Putamen (tissue), 1 donor: ENCODE data around the gene PON2.
"Not testable (repeated sequence)": the region's sequence is repeated elsewhere in the genome, so short reads cannot be mapped to it uniquely, and the experiment has no call there.

Experiments
- DNase-seq: peaks from one replicate; pipeline ENCODE4 v3.0.0-alpha.2; 2016; ENCODE audit warnings: low spot score

PON2 gene

DNA sequence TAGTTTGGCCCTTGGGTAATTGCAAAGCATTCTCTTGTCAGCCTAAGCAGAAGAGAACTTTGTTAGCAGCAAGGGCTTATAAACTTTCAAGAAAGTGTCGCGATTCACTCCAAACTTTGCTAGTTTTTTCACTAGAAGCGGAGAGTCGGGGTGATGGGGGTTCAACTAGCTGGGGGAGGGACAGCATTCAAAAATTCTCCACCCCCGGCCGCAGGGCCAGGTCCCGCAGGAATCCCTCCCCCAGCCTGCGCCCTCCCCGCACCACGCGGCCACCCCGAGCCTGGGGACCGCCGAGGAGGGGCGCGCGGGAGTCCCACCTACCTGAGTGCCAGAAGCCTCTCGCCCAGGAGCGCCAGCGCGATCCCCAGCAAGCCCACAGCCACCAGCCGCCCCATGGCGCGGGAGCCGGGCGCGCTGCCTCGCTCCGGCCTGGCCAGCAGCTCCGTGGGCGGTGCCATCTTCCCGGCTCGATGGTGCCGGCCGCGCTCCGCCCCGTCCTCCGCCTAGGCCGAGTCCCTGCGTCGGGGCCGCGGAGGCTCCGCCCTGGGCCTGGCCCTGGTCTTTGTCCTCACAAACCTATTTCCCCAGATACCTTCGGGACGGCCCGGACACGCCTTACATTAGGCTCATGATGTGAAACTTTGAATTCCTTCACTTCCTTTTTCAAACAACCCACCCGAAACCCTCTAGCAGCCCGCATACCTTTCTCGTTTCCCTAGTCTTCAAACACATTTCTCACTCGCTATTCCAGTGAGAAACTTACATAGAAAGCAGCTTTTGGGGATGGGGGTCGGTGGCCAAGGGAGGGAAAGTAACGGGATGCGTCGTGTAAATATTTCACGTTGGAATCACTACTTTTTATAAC lies at the start of gene PON2:
Gene PON2, minus strand, starts transcription at position 472 of the 865 bp plus-strand sequence. Its CDS starts 77 bp downstream, at position 395.
- DNase-seq = peak; percentile 70

DNA sequence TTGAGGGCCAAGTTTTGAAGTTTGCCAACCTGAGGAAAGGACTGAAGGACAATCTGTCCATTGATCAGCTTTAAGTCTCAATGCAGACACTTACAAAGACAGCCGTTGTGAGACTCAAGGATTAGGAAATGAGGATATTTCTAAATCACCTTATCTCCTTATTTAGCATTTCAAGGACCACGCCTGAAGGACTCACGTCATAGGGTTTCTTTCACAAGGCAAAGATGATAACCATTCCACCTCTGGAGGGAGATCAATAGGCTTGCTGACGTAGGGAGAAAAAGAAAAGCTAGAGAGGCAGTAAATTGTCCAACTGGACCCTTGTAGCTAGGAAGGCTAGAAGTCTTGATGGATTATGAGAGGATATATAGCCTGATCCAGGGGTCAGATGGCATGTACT lies 47.6 kb upstream of the PON2 start:
- no peak for DNase-seq

- no peak for DNase-seq
These were observed 46.7 kb upstream of the PON2 start for GRCh38 chr7:95481271-95482165.

GRCh38 chr7:95479992-95480624 lies 45.3 kb upstream of the PON2 start:
- DNase-seq = no peak

- peak; percentile 64 for DNase-seq
These were observed 43.6 kb upstream of the PON2 start for GRCh38 chr7:95478272-95479037.

- peak; percentile 78 for DNase-seq
These were observed 42.2 kb upstream of the PON2 start for GRCh38 chr7:95476904-95477594.

DNA sequence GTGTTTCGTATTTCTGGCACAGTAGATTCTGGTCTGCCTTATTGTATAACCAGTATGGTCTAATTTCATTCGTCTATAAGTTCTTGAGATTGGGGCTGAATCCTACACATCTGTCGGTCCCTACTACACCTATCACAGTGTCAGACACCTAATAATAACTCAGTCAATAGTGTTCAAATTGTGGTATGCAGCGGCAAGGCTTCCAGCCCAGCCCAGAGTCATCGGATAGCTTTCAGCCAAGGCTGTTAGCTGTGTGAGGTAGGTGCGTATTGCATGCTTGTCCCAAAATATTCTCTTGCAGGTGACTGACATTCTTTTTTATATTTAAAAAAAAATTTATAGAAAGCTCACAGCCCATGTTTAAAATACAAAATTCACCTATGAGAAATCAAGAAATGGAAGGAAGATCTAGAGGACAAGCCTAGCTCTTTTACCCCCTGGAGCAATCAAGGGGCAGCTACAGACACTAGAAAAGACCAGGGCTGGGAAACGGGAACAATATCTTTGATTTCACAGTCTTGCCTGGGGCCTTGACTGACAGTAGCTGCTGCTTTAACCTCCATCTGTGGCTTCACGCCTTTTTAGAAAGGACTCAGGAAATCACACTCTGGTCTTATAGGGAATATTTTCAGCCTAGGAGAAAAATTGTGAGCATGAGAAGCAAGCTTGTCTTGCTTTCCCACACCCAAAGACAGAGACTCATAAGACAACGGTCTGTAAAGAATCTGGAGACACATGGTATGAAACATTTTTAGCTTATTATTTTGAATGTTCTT lies 41.4 kb upstream of the PON2 start:
- DNase-seq = no peak

DNA sequence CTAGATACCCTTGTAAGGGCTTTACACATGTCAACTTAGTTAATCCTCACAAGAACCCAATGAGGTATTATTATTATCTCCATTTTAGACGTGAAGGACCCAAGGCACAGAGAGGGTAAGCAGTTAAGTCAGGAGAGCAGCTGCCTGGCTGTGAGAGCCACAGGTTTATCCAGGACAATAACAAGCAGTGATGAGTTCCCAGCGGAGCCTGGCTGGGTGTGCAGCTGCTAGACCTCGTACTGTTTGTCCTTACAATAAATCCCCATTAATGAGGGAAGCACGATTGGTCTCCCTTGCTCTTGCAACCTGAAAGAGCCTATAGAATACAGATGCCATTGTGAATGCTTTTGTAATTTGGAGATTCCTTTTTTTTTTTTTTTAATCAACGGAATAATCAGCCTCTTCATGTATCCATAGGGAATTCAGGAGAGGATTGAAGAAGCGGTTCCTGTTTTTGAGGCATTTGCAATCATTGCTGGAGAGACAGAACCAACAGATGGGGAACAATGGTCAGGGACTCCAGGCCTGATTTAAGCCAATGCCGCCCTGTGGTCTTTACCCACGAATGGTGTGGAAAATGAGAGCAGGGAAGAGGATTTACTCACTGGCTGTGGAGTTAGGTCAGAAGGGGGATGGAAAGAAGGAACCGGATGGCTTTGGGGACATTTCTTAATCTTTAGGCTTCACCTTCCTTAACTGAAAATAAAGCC lies 38.6 kb upstream of the PON2 start:
- DNase-seq = no peak

- DNase-seq = no peak
These were observed 37.8 kb upstream of the PON2 start for GRCh38 chr7:95472581-95473161.

DNA sequence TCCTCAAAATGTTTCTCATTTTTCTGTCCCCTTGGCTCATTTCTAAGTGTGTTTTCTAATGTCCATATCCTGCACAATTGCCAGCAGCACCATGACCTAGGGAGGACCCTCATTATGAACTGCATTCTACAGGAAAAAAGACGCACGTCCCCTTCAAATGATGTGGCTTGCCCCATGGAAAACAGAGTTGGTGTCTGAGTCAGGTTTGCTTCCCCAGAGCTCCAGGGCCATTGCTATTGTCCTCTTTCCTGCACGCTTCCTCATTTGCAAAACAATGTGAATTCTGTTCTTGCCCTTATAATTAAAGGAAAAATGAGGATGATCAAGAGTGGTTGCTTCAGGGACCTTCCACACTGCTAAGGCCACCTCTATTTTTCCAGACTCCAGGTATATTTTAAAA lies 36.2 kb upstream of the PON2 start:
- DNase-seq = no peak

GRCh38 chr7:95470452-95470851 lies 35.6 kb upstream of the PON2 start:
- no peak for DNase-seq

GRCh38 chr7:95469848-95470247 lies 35.0 kb upstream of the PON2 start:
- no peak for DNase-seq

- no peak for DNase-seq
These were observed 34.4 kb upstream of the PON2 start for GRCh38 chr7:95469187-95469586.

- DNase-seq = no peak
These were observed 33.2 kb upstream of the PON2 start for GRCh38 chr7:95467912-95468607.

DNA sequence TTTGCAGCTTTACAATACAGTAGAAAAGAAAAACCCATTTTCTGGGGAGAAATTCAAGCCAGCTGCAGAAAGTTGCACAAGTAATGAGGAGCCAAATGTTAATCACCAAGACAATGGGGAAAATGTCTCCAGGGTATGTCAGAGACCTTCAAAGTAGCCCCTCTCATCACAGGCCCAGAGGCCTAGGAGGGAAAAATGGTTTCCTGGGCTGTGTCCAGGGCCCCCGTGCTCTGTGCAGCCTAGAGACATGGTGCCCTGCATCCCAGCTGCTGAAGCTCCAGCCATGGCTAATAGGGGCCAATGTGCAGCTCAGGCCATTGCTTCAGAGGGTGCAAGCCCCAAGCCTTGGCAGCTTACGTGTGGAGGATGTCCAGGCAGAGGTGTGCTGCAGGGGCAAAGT lies 25.8 kb upstream of the PON2 start:
- not testable (repeated sequence) for DNase-seq

DNA sequence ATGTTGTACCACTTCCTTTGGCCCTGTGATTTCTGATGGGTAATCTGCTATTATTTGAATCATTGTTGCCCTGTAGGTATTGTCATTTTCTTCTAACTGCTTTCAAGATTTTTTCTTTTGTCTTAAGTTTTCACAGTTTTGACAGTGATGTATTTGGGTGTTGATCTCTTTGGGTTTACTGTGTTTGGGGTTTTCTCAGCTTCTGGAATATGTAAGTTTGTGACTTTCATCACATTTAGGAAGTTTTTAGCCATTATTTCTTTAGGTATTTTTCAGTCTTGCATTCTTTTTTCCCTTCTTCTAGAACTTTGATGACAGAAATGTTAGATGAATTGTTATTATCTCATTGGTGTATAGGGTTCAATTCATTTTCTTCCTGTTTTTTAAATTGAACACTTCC lies 23.1 kb upstream of the PON2 start:
- no peak for DNase-seq

- DNase-seq = no peak
These were observed 19.7 kb upstream of the PON2 start for GRCh38 chr7:95454438-95455045.

DNA sequence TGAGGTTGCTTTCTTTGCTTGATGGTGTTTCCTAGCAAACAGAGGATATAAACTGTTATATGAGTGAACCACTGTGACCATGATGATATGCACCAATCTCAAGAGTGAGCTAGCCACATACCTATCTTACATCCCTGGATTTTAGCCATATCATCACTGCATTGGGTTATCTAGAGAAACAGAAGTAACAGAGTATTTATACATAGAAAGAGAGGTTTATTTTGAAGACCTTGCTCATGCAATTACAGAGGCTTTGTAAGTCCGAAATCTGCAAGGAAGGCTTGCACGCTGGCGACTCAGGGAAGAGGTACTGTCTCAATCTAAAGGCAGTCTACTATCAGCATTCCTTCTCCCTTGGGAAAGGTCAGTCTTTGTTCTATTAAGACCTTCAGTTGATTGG lies 11.8 kb upstream of the PON2 start:
- DNase-seq = no peak
